Activated T-cell treated with anti-CD3 and anti-CD28 coated beads for 24 hours (primary cell): Measurements from ENCODE around the gene RPS2.
"Not testable (repeated sequence)": the region's sequence is repeated elsewhere in the genome, so short reads cannot be mapped to it uniquely, and the experiment has no call there.

Experiments used
- DNase-seq: peaks from one replicate; pipeline ENCODE4 v3.0.0-alpha.2; 2020; ENCODE audit warnings: low read depth

Gene RPS2

GRCh38 chr16:1941162-1942046 is 23.2 kb downstream of the RPS2 start:
- DNase-seq, result no peak

- no peak for DNase-seq
Measured at GRCh38 chr16:1940273-1941161, 24.1 kb downstream of the RPS2 start.

GRCh38 chr16:1939833-1940232 is 24.8 kb downstream of the RPS2 start:
- DNase-seq, result not testable (repeated sequence)

- DNase-seq, result no peak
Measured at GRCh38 chr16:1938910-1939309, 25.7 kb downstream of the RPS2 start.

DNA sequence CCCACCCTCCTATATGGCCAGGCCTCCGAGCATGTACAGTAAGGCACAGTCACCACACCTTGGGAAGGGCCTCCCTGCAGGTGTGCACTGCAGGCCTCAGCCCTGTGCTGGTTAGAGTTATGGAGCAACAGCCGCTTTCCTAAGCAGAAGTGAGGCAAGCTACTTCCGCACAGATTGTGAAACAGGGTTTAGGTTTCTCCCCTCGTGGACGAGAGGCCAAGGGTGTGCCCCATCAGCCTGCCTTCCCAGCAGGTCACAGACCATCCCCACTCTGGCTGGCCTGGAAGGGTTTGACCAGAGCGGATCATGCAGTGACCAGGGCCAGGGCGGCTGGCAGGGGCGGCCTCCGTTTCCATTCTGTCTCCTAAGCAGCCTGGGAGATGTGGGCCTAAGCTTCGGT is 26.3 kb downstream of the RPS2 start:
- DNase-seq, result no peak

GRCh38 chr16:1936945-1937479 is 27.6 kb downstream of the RPS2 start:
- DNase-seq, result no peak

DNA sequence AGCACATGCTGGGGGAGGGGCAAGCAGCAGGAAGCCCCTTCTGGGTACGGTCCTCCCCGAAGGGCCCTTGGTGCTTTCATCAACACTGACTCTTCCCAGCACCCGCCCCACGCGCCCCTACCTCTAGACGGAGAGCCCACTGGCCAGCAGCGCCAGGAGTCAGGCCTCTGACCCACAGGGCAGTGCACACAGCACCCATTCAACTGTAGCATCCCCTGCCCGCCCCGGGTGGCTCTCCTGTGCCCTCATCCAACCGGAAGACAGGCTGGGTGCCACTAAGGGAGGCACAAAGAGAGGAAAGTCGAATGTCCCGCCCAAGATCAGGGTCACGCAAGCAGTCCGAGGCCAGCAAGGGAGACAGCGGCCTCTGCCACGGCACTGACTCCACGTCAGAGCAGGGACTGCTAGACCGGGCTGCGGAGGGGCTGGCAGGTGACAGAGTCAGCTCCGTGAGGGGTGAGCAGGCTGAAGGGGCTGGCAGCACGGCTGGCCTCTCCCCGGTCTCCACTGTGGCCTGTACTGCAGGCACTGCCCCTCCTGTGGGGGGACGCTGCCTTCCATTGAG is 31.4 kb downstream of the RPS2 start:
- no peak for DNase-seq

- DNase-seq, result no peak
Measured at GRCh38 chr16:1932050-1933028, 32.3 kb downstream of the RPS2 start.

DNA sequence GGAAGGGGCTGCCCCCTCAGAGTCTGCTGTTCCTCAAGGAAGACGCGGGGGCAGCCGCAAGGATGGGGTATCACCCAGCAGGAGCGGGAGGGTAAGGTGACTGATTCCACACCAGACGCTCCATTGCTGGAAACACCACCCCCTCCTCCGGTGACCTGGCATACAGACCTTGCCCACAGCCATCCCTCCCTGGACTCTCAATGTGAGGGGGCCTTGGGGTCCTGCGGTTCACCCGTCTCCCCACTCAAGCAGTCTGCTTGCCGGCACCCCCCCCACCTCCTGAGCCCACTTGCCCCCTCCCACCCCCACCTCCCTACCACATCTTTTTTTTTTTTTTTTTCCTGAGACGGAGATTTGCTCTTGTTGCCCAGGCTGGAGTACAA is 34.3 kb downstream of the RPS2 start:
- no peak for DNase-seq

GRCh38 chr16:1929578-1930337 is 34.9 kb downstream of the RPS2 start:
- DNase-seq, result peak; percentile 91

GRCh38 chr16:1929105-1929504 is 35.5 kb downstream of the RPS2 start:
- DNase-seq, result no peak

GRCh38 chr16:1926271-1926670 is 38.4 kb downstream of the RPS2 start:
- DNase-seq, result no peak

DNA sequence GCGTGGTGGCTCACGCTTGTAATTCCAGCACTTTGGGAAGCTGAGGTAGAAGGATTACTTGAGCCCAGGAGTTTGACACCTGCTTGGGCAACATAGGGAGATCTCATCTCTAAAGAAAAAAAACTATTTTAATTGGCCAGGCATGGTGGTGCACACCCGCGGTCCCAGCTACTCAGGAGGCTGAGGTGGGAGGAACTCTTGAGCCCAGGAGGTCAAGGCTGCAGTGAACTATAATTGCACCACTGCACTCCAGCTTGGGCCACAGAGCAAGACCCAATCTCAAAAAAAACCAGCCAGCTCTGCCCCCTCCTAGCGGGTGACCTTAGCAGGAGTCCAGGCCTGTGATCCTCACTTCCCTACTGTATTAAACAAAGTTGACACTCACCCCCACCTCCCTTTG is 40.5 kb downstream of the RPS2 start:
- no peak for DNase-seq

DNA sequence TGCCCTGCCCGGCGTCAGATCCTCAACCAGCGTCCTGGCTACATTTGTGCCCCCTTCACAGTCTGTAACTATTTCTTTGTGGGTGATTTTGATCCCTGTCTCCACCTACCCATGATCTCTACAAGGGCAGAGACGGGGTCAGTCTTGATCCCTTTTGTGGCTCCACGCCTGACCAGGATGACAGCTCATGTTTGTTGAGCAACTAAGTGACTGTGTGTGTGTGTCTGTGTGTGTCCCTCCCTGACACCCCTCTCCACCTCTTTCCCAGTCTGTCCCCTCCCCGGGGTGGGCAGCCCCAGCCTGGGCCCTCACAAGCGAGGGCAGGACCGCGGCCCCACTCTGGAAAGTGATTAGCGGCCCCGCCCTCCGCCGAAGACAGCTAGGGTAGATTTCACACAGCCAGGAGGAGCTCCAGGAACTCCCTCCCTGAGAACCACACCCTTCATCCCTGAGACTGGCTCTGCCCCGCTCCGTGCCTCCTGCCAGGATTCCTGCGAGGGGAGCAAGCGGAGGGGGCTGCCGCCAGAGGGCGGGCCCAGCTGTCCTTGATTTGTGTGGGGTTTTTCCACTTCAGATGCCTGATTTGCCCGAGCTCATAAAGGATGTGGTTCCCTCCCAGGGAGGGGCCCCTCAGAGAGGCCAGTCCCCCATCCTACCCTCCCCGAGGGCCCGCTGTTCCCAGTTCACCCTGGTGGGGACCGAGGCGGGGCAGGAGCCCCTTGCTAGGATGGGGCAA is 41.2 kb downstream of the RPS2 start:
- no peak for DNase-seq

- no peak for DNase-seq
Measured at GRCh38 chr16:1922357-1922756, 42.3 kb downstream of the RPS2 start.

GRCh38 chr16:1920727-1921171 is 43.9 kb downstream of the RPS2 start:
- no peak for DNase-seq

DNA sequence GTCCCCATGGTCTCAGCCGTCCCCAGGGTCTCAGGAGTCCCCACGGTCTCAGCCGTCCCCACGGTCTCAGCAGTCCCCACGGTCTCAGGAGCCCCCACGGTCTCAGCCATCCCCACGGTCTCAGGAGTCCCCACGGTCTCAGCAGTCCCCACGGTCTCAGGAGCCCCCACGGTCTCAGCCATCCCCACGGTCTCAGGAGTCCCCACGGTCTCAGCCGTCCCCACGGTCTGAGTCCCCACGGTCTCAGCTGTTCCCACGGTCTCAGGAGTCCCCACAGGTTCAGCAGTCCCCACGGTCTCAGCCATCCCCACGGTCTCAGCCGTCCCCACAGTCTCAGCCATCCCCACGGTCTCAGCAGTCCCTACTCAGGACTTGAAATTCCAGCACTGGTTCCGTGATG is 44.5 kb downstream of the RPS2 start:
- DNase-seq, result not testable (repeated sequence)

DNA sequence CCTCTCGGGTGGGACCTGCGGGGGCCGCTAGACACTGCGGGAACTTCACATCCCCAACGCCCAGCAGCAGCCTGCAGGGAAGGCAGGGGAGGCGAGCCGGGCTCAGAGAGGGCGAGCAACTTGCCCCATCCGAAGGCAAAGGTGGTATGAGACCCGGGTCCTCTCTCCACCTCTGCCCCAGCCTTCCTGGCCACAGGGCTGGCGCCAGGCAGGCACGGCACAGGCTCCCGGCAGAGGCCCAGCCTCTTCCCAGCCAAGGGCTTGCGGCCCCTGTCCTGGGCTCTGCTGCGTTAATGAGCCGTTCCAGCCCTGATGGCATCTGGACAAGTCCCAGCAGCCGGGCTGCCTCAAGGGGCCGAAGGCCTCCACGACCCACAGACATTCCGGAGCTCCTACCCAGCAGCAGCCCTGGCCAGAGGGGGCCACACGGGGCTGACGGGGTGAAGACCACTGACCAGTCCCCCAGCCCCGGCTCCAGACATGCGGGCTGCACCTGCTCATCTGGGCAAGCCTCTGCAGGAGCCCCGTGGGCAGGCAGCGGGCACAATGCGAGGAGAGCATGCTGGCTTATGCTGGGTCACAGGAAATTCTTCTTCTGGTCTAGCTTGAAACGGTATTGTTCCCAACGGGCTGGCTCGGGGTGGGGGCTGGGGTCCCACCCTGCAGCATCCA is 45.2 kb downstream of the RPS2 start:
- no peak for DNase-seq
